Psoas muscle (tissue), 8 donors: ENCODE results near the gene TWF2. TPM values are rescaled to one million over a fixed set of nuclear protein-coding genes. Genes with fewer than 3 reads are reported as not detected.

Source experiments
- ATAC-seq, 4 donors: fragments of 200-7000 bp; cut with Tn5 transposase; one replicate each; pipeline ENCODE4 v1.9.1; 2020; ENCODE audit warnings: moderate library complexity in 3 of 4, mild to moderate bottlenecking in 2 of 4
- DNase-seq, 2 donors: peaks; one replicate each; pipeline ENCODE4 v3.0.0-alpha.2; 2020
- H3K27ac ChIP-seq: fragments of 200-600 bp; one replicate; pipeline ENCODE4 v1.8.0; 2022
- H3K27me3 ChIP-seq, 3 donors: fragments of 200-600 bp in 1 of 3; one replicate each; pipeline versions ENCODE4 v1.6.1 to v1.8.0; 2013 to 2022; ENCODE audit warnings: low read length in 2 of 3, mild to moderate bottlenecking in 2 of 3, moderate library complexity in 1 of 3; ENCODE audit not compliant: insufficient read depth in 3 of 3
- H3K36me3 ChIP-seq, 2 donors: fragments of 200-600 bp in 1 of 2; one replicate each; pipeline versions ENCODE4 v1.6.1 to v1.8.0; 2013 to 2022; ENCODE audit warnings: low read depth in 1 of 2, mild to moderate bottlenecking in 1 of 2, moderate library complexity in 1 of 2; ENCODE audit not compliant: insufficient read depth in 1 of 2
- H3K4me1 ChIP-seq: fragments of 200-600 bp; one replicate; pipeline ENCODE4 v1.8.0; 2022
- H3K4me3 ChIP-seq: fragments of 200-600 bp; one replicate; pipeline ENCODE4 v1.8.0; 2022; ENCODE audit warnings: mild to moderate bottlenecking
- H3K9me3 ChIP-seq: fragments of 200-600 bp; one replicate; pipeline ENCODE4 v1.8.0; 2022
- WGBS, 3 donors: extraction: QIAGEN DNeasy Blood & Tissue Kit; methylation state at CpG; one replicate each; pipeline versions ENCODE4 v1.1.6 to v1.1.7; 2013; 5-methylcytosine and 5-hydroxymethylcytosine counted together
- intact Hi-C, 2 donors: fragments of 100-400 bp; cut with DNase I; formaldehyde crosslinking; loops; one replicate each; pipeline versions ENCODE4 v1.11.0 to v1.14.2; 2022
- polyA plus RNA-seq, 3 donors: library from polyadenylated mRNA; stranded (reverse); fragments of 200-250 nt; gene quantifications; one replicate each; pipeline ENCODE4 v1.2.3, GENCODE V29; 2013
- total RNA-seq, 4 donors: library from RNA; stranded (reverse); fragmentation: NEBNext Ultra II Directional in 2 of 4; extraction: Animal tissue kit (Norgen Biotek cat#: 25700) in 2 of 4; gene quantifications; one replicate each; pipeline versions ENCODE4 v1.2.1 to v1.2.4, GENCODE V29; 2021 to 2023
- TF ChIP-seq, protein P1 (sequence below): fragments of 200-600 bp; IDR thresholded peaks from one replicate; pipeline ENCODE4 v1.8.0; 2022; ENCODE audit warnings: antibody characterized with exemption
- donor health status: healthy with polysubstance abuse.
- donor health status: DM: no; HTN: no; CAD: no; lungs with moderate emphysema.
- donor health status: Bipolar disorder and iron deficiency.
- donor health status: healthy.
- donor health status: DM: yes; HTN: yes; CAD: no.
- donor health status: DM: no; HTN: no; CAD: no.
- donor health status: DM: no; HTN: no; CAD: no.
- donor health status: DM: yes; HTN: yes; CAD: no.

The TWF2 gene
- total and polyA plus RNA-seq, 7 donors, result 19.6 to 224 (median 136) TPM

DNA sequence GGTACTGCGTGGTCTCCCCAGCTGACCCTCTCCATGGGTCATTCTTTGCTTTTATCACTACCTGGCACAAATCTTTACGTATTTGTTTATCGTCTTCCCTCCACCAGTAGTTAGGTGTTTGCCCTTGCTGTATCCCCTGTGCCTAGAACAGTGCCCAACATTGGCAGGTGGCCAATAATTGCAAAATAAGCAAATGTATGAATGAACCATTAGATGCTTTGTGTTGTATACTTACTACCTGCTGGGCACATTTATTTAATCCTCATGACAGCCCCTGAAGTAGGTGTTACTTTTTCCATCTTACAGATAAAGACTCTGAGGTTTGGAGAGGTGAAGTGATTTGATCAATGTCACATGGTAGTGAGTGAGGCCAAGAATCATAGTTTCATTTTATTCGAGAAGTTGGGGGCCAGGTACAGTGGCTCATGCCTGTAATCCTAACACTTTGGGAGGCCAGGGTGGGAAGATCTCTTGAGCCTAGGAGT lies 2.0 kb upstream of the TWF2 start:
- 91 to 96% (median 92%) methylated on average over 4 of the region's 4 CpGs for WGBS, 3 donors
- H3K9me3 ChIP-seq, result no peaks in the 10 kb centered on the region
- H3K27ac ChIP-seq, result peak overlapping the region; percentile 94
- ATAC-seq (no peak), DNase-seq (no peak)
- H3K4me1 ChIP-seq, result peaks cover 42% of the 10 kb centered on the region
- H3K36me3 ChIP-seq, result no peaks in the 10 kb centered on the region
- H3K4me3 ChIP-seq, result no peak overlapping the region
- H3K27me3 ChIP-seq, result no peaks in the 10 kb centered on the region
- TF ChIP-seq, protein P1, sequence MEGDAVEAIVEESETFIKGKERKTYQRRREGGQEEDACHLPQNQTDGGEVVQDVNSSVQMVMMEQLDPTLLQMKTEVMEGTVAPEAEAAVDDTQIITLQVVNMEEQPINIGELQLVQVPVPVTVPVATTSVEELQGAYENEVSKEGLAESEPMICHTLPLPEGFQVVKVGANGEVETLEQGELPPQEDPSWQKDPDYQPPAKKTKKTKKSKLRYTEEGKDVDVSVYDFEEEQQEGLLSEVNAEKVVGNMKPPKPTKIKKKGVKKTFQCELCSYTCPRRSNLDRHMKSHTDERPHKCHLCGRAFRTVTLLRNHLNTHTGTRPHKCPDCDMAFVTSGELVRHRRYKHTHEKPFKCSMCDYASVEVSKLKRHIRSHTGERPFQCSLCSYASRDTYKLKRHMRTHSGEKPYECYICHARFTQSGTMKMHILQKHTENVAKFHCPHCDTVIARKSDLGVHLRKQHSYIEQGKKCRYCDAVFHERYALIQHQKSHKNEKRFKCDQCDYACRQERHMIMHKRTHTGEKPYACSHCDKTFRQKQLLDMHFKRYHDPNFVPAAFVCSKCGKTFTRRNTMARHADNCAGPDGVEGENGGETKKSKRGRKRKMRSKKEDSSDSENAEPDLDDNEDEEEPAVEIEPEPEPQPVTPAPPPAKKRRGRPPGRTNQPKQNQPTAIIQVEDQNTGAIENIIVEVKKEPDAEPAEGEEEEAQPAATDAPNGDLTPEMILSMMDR, result no peak
- intact Hi-C loops, result no loop called here

DNA sequence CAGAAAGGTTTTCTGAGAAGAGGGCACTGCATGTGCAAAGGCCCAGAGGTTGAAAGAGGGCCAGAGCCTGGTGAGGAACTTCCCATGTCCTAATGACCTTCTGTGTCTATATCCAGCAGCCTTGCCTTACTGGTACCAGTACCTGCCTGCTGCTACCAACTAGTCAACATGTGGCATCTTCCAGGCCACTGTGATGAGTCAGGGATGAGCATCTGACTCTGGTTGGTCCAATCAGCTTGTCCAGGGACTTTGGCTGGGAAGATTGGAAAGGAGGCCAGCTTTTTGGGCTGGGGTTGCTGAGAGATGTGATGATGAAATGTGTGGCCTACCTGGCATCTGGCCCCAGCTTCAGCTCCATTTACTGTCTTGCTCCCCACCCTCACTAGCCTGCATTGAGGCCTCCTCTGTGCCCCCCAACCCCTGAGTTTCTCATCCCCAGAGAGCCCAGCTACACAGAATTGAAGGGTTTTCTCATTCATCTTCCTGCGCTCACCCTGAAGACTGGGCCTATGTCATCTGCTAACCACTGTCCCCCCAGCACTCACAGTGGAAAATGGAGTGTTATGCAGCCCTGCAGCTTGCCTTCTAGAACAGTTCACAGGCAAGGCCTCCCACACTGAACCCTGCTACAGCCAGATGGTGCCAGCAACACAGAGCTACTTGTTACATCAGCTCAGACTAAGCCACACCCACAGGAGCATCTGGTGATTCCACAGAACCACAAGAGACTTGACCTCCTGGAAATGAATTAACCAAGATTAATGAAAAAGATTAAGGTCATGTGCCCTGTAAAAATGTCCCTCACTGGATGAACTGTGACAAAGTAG lies 1.3 kb upstream of the TWF2 start:
- peak overlapping the region; percentile 80 for H3K4me3 ChIP-seq
- peaks cover 47% of the 10 kb centered on the region for H3K4me1 ChIP-seq
- ATAC-seq (peak; percentile 26 to 58 (median 46)), DNase-seq (peak; percentile 77 to 83)
- no peaks in the 10 kb centered on the region for H3K27me3 ChIP-seq
- peak overlapping the region; percentile 94 for H3K27ac ChIP-seq
- intact Hi-C loops, result no loop called here
- H3K36me3 ChIP-seq, result no peaks in the 10 kb centered on the region
- TF ChIP-seq, protein P1, result no peak
- no peaks in the 10 kb centered on the region for H3K9me3 ChIP-seq
- whole genome bisulfite sequencing, 3 donors, result 94 to 100% (median 100%) methylated on average over 1 of the region's 1 CpG

DNA sequence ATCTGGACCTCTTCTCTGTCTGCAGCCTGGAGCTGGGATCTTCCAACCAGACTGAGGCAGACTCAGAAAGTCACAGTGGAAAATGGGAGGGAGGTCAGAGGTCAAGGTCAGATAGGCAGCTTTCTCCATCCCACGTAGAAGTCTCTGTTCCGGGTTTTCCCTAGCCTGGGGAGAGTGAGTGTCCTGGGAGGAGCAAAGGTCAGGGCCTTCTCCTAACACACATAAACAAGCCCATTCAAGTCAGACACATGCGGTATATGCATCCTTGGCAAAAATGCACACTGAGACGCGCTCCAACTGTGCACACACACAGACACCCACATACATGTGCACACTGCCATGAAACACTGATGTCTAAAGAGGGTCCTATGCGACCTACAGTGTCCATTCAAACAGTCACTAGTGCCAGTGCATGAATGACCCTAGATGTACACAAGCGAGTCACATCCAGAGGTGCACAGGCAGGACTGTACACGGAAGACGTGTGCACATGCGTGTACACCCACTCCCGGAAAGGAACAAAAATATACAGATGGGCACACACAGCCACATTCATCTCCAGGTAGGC lies 681 bp downstream of the TWF2 start:
- TF ChIP-seq, protein P1, result no peak
- no peak for ATAC-seq
- Histone ChIP-seq H3K27ac (peak overlapping the region; percentile 94), H3K4me3 (peak overlapping the region; percentile 80), H3K9me3 (no peaks in the 10 kb centered on the region), H3K27me3 (no peaks in the 10 kb centered on the region), H3K4me1 (peaks cover 52% of the 10 kb centered on the region), H3K36me3 (peaks cover 0 to 3% of the 10 kb centered on the region in 2 donors)
- WGBS, 3 donors, result 23 to 35% (median 26%) methylated on average over 11 of the region's 11 CpGs
- peak; percentile 12 to 34 for DNase-seq
- intact Hi-C loops, result loop anchor here (2.0 to 5.0 kb wide), 2 partner anchors 39 kb away; partner anchors contain the start of gene WDR82 (in 1 of the 2)

DNA sequence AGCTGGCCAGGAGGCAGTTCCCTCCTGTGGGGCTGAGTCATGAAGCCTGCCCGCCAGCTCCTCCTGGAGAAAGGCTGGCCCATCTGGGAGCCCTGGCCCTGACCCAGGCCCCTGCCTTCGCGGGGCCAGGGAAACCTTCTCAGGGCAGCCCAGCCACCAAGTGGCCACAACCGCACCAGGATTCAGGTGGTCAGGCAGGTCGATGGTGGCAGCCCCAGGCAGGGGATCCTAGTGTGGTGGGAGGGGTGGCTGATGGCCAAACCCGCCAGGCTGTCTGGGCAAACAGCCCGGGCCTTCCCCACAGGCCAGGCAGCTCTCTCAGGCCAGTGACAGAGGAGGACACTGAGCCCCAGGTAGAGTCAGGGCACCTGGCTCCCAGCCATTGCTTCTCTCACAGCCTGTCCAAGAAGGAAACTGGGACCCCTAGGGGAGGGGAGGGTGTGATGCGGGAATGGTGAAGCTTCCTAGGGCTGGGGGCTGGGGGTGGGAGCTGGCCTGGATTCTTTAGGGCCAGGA lies 1.2 kb downstream of the TWF2 start:
- peak overlapping the region; percentile 80 for H3K4me3 ChIP-seq
- H3K9me3 ChIP-seq, result no peaks in the 10 kb centered on the region
- peaks cover 0 to 8% of the 10 kb centered on the region in 2 donors for H3K36me3 ChIP-seq
- ATAC-seq (peak; percentile 71 to 75 (median 74)), DNase-seq (peak; percentile 93 to 97)
- peaks cover 55% of the 10 kb centered on the region for H3K4me1 ChIP-seq
- H3K27me3 ChIP-seq, result no peaks in the 10 kb centered on the region
- WGBS, 3 donors, result 1 to 4% (median 3%) methylated on average over 8 of the region's 8 CpGs
- TF ChIP-seq, protein P1, result peak; percentile 11
- peak overlapping the region; percentile 94 for H3K27ac ChIP-seq
- intact Hi-C loops, result loop anchor here (2.0 to 5.0 kb wide), 2 partner anchors 39 to 40 kb away; partner anchors contain the start of gene WDR82 (in 1 of the 2)
